HG03457 (cell line): ENCODE data around the gene ARHGEF18.

Experiments used
- ATAC-seq: cut with Tn5 transposase; IDR thresholded peaks from one replicate; pipeline ENCODE4 v1.9.1; 2021; ENCODE audit warnings: moderate number of reproducible peaks; ENCODE audit not compliant: unreplicated experiment

The ARHGEF18 gene

DNA sequence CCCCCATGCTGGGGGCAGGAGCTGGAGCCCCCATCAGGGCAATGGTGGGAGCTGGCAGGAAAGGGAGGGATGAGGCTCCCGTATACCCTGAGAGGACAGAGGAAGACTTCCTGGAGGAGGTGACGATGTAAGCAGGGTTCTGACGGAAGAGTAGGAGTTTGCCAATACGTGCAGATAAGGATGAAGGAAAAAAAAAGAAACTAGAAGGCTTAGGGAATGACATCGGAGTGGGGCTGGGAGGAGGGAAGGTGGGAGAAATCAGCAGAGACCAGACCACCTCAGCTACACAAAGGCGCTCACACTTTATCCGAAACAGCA lies 32.3 kb downstream of the ARHGEF18 start:
- no peak for ATAC-seq

DNA sequence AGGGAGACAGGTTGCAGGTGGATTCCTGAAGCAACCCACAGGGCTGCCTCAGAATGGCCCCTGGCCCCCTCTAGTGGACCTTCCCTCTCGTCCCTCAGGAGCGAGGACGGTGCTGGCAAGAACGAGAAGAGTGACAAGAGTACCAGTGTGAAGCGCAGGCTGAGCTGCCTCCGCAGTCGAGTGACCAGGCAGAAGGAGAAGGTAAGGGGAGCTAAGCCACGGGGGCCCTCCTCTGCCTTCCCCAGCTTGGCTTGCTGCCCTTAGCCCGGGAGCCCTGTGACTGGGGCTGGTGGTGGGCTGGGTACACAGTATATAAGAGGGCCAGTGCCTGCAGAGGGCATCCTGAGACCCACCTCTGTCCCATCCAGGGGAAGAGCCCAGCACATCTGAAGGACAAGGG lies 34.0 kb downstream of the ARHGEF18 start:
- ATAC-seq, result no peak

DNA sequence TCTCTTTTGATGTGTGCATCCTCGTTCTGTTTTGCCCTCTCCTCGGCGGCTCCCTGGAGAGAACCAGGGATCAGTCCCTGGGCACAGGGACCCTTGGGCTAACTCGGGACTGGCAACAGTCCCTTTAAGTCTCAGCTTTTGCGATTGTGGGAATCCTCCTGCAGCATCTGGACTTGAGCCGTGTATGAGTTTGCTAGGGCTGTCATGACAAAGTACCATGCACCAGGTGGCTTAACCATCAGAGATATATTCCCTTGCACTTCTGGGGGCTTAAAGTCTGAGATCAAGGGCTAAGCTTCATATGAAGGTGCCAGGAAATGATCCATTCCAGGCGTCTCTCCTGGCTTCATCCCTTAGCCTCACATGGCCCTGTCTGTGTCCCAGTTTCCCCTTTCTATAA lies 34.5 kb downstream of the ARHGEF18 start:
- no peak for ATAC-seq

- no peak for ATAC-seq
Measured at GRCh38 chr19:7385062-7385461, 36.3 kb downstream of the ARHGEF18 start.

DNA sequence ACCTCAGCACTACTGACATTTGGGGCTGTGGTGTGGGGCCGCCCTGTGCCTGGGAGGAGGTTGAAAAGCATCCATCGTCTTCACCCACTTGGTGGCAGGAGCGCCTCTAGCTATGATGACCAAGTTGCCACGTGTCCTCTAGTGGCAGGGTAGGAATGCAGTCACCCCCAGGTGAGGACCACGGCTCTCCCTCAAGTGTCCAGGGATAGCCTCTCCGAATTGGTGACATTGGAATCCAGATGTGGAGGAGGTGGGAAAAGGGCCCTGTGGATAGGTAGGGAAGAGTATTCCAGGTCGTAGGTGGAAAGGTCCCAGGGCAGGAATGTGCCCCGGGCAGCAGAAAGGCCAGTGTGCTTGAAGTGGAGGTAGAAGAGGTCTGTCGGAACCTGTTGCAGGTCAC lies 37.6 kb downstream of the ARHGEF18 start:
- ATAC-seq, result no peak

GRCh38 chr19:7386769-7387168 lies 38.0 kb downstream of the ARHGEF18 start:
- no peak for ATAC-seq

- no peak for ATAC-seq
Measured at GRCh38 chr19:7391218-7391670, 42.5 kb downstream of the ARHGEF18 start.

DNA sequence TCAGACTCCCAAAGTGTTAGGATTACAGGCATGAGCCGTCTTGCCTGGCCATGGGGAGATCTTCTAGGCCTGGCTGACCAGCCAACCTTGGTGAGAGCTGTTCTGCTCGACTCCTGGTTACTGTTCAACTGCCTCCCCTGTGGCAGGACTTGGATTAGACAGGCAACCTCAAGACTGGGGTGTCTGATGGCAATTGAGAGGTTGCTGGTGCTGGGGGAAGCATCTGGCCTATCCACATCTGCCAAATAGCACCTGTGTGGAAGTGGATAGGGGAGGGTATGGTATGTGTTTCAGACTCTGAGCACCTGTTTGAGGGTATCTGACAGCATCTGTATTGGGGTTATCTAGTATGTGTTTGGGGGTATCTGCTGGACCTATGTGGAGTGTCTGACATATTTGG lies 44.7 kb downstream of the ARHGEF18 start:
- ATAC-seq, result no peak

- ATAC-seq, result no peak
Measured at GRCh38 chr19:7393939-7394730, 45.4 kb downstream of the ARHGEF18 start.

DNA sequence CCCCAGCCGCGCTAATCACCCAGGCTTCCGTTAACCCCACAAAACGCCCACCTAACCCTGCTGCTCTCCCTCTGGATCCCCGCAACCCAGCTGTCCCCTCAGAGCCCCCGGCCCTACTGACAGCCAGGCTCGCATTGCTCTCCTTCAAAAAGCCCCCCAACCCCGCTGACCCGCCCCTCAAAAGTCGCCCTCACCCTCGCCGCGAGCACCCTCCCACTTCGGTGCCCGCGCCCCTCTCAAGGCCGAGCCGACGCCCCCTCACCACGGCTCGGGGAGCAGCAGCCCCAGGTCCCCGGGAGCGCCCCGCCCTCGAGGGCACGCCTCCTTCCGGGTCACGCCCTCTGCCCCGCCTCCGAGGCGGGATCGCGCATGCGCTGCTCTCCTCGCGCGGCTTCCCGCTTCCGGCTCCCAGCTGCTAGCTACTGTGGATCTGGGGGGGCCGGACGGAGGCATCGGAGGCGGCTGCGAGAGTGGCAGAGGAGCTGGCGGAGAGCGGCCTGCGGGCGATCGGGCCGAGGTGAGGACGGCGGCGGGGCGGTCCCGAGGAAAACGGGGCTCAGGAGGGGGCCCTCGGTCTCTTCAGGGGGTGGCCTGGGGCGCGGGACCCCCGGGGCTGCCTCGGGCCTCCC lies 46.1 kb downstream of the ARHGEF18 start:
- ATAC-seq, result no peak

DNA sequence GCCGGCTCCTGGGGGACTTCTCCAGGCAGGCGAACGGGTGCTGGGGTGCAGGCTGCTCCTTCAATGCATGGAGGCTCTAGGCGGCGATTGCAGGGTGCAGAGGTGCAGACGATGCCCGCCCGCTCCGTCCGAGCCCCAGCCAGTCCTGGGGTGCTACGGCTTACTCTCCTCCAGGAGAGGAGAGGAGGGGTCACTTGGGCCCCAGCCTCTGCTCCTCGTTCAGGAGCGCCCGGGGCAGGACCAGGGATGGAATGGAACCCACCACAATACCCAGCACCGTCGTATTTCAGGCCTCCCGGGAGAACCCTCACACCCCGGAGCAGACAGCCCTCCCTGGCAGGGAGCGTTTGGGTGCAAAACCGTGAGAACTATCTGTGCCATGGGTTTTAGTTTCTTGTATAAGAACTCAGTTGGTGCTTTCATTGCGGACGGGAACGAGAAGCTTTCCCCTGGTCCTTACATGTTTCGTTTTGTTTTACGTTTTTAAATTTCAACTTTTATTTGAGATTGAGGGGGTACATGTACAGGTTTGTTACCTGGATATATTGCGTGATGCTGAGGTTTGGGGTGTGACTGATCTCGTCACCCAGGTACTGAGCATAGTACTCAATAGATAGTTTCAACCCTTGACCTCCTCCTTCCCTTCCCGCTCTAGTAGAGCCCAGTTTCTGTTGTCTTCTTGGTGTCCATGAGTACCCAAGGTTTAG lies 46.8 kb downstream of the ARHGEF18 start:
- ATAC-seq, result no peak

GRCh38 chr19:7397687-7398086 lies 49.0 kb downstream of the ARHGEF18 start:
- ATAC-seq, result no peak
